HUES6 (cell line): ENCODE measurements around the gene C2orf72.

Experiments
- H3K27ac ChIP-seq: 2 replicates; pipeline ENCODE4 v1.7.0; 2013; ENCODE audit warnings: low read depth, mild to moderate bottlenecking, low read length, inconsistent platforms
- H3K27me3 ChIP-seq: 2 replicates; pipeline ENCODE4 v1.6.1; 2013; ENCODE audit warnings: low read length; ENCODE audit not compliant: control insufficient read depth, insufficient read depth
- H3K36me3 ChIP-seq: 2 replicates; pipeline ENCODE4 v1.6.1; 2013; ENCODE audit warnings: low read length; ENCODE audit not compliant: control insufficient read depth, insufficient read depth
- H3K4me1 ChIP-seq: 2 replicates; pipeline ENCODE4 v1.6.1; 2013; ENCODE audit warnings: low read length; ENCODE audit not compliant: control insufficient read depth, insufficient read depth
- H3K4me3 ChIP-seq: 2 replicates; pipeline ENCODE4 v1.5.1; 2013; ENCODE audit warnings: low read depth, low read length
- H3K9ac ChIP-seq: one replicate; pipeline ENCODE4 v1.6.1; 2013; ENCODE audit warnings: mild to moderate bottlenecking, low read length
- H3K9me3 ChIP-seq: 2 replicates; pipeline ENCODE4 v1.6.1; 2013; ENCODE audit warnings: low read depth, low read length; ENCODE audit not compliant: control insufficient read depth, insufficient read depth

C2orf72 gene

GRCh38 chr2:231037202-231037730 lies at the start of gene C2orf72:
Gene C2orf72 (plus strand): TSS chr2:231037523. CDS start chr2:231037566, 43 bp downstream.
- Histone ChIP-seq H3K27ac (no peak within 1 kb of the TSS), H3K36me3 (no peaks in the 10 kb centered on the region), H3K4me3 (peak within 1 kb of the TSS; percentile 83), H3K9me3 (no peaks in the 10 kb centered on the region), H3K27me3 (peaks cover 76% of the 10 kb centered on the region), H3K9ac (no peak within 1 kb of the TSS), H3K4me1 (peaks cover 8% of the 10 kb centered on the region; the same call in 1 of the 2 replicates)

GRCh38 chr2:230989731-230990130 lies 47.6 kb upstream of the C2orf72 start:
- H3K9ac ChIP-seq: no peak overlapping the region
- H3K27ac ChIP-seq: no peak overlapping the region
- H3K4me1 ChIP-seq: peaks cover 14% of the 10 kb centered on the region
- H3K27me3 ChIP-seq: peaks cover 5% of the 10 kb centered on the region; the same call in 1 of the 2 replicates
- no peaks in the 10 kb centered on the region for H3K9me3 ChIP-seq
- no peak overlapping the region for H3K4me3 ChIP-seq
- H3K36me3 ChIP-seq: no peaks in the 10 kb centered on the region

- H3K27ac ChIP-seq: no peak overlapping the region
- H3K4me1 ChIP-seq: peaks cover 11% of the 10 kb centered on the region
- H3K36me3 ChIP-seq: no peaks in the 10 kb centered on the region
- H3K4me3 ChIP-seq: no peak overlapping the region
- no peaks in the 10 kb centered on the region for H3K9me3 ChIP-seq
- H3K27me3 ChIP-seq: peaks cover 5% of the 10 kb centered on the region; the same call in 1 of the 2 replicates
- H3K9ac ChIP-seq: no peak overlapping the region
Observed at GRCh38 chr2:230990131-230990898, 47.0 kb upstream of the C2orf72 start.

GRCh38 chr2:230990899-230991150 lies 46.5 kb upstream of the C2orf72 start:
- no peak overlapping the region for H3K9ac ChIP-seq
- H3K27me3 ChIP-seq: peaks cover 5% of the 10 kb centered on the region; the same call in 1 of the 2 replicates
- no peak overlapping the region for H3K4me3 ChIP-seq
- peaks cover 8% of the 10 kb centered on the region for H3K4me1 ChIP-seq
- H3K36me3 ChIP-seq: no peaks in the 10 kb centered on the region
- H3K27ac ChIP-seq: no peak overlapping the region
- H3K9me3 ChIP-seq: no peaks in the 10 kb centered on the region

- H3K27me3 ChIP-seq: peaks cover 4% of the 10 kb centered on the region; the same call in 1 of the 2 replicates
- no peaks in the 10 kb centered on the region for H3K36me3 ChIP-seq
- no peaks in the 10 kb centered on the region for H3K9me3 ChIP-seq
- H3K27ac ChIP-seq: no peak overlapping the region
- H3K9ac ChIP-seq: no peak overlapping the region
- no peak overlapping the region for H3K4me3 ChIP-seq
- H3K4me1 ChIP-seq: peaks cover 5% of the 10 kb centered on the region
Observed at GRCh38 chr2:230991598-230991997, 45.7 kb upstream of the C2orf72 start.

- Histone ChIP-seq H3K4me1 (no peaks in the 10 kb centered on the region), H3K9ac (no peak within 1 kb of the TSS), H3K4me3 (no peak within 1 kb of the TSS), H3K27ac (no peak within 1 kb of the TSS), H3K36me3 (no peaks in the 10 kb centered on the region), H3K9me3 (peaks cover 3% of the 10 kb centered on the region; the same call in 1 of the 2 replicates), H3K27me3 (peaks cover 9% of the 10 kb centered on the region)
Observed at GRCh38 chr2:230995821-230996220, 41.5 kb upstream of the C2orf72 start, which contains the start of gene SPATA3. Gene SPATA3 (plus strand): TSS chr2:230996121. CDS start chr2:230996234, 113 bp downstream.

- no peaks in the 10 kb centered on the region for H3K36me3 ChIP-seq
- no peak overlapping the region for H3K27ac ChIP-seq
- no peak overlapping the region for H3K4me3 ChIP-seq
- H3K9ac ChIP-seq: no peak overlapping the region
- no peaks in the 10 kb centered on the region for H3K4me1 ChIP-seq
- peaks cover 11% of the 10 kb centered on the region for H3K27me3 ChIP-seq
- H3K9me3 ChIP-seq: peaks cover 3% of the 10 kb centered on the region; the same call in 1 of the 2 replicates
Observed at GRCh38 chr2:230996661-230997060, 40.7 kb upstream of the C2orf72 start.

- H3K4me3 ChIP-seq: no peak overlapping the region
- H3K9me3 ChIP-seq: peaks cover 3% of the 10 kb centered on the region; the same call in 1 of the 2 replicates
- H3K27me3 ChIP-seq: peaks cover 19% of the 10 kb centered on the region
- no peak overlapping the region for H3K27ac ChIP-seq
- no peaks in the 10 kb centered on the region for H3K36me3 ChIP-seq
- H3K9ac ChIP-seq: no peak overlapping the region
- no peaks in the 10 kb centered on the region for H3K4me1 ChIP-seq
Observed at GRCh38 chr2:230998882-230999281, 38.4 kb upstream of the C2orf72 start.

- Histone ChIP-seq H3K27me3 (peaks cover 22% of the 10 kb centered on the region), H3K4me3 (no peak overlapping the region), H3K9me3 (peaks cover 3% of the 10 kb centered on the region; the same call in 1 of the 2 replicates), H3K4me1 (no peaks in the 10 kb centered on the region), H3K27ac (no peak overlapping the region), H3K9ac (no peak overlapping the region), H3K36me3 (no peaks in the 10 kb centered on the region)
Observed at GRCh38 chr2:230999477-230999876, 37.8 kb upstream of the C2orf72 start.

GRCh38 chr2:231000211-231000904 lies 37.0 kb upstream of the C2orf72 start:
- Histone ChIP-seq H3K36me3 (no peaks in the 10 kb centered on the region), H3K9me3 (peaks cover 11% of the 10 kb centered on the region), H3K9ac (no peak overlapping the region), H3K4me1 (no peaks in the 10 kb centered on the region), H3K4me3 (no peak overlapping the region), H3K27me3 (peaks cover 22% of the 10 kb centered on the region), H3K27ac (no peak overlapping the region)

GRCh38 chr2:231001036-231001435 lies 36.3 kb upstream of the C2orf72 start:
- Histone ChIP-seq H3K4me3 (no peak overlapping the region), H3K27ac (no peak overlapping the region), H3K4me1 (no peaks in the 10 kb centered on the region), H3K27me3 (peaks cover 22% of the 10 kb centered on the region), H3K9me3 (peaks cover 13% of the 10 kb centered on the region), H3K36me3 (no peaks in the 10 kb centered on the region), H3K9ac (no peak overlapping the region)
